ENCODE data around the gene TMCO4. TPM values are rescaled to one million over a fixed set of nuclear protein-coding genes. Genes with fewer than 3 reads are reported as not detected.

Gene TMCO4
- total and polyA plus RNA-seq, 2 of the 4 experiments (the other 2 are of a cell fraction), result 7.3 to 8.6 TPM

DNA sequence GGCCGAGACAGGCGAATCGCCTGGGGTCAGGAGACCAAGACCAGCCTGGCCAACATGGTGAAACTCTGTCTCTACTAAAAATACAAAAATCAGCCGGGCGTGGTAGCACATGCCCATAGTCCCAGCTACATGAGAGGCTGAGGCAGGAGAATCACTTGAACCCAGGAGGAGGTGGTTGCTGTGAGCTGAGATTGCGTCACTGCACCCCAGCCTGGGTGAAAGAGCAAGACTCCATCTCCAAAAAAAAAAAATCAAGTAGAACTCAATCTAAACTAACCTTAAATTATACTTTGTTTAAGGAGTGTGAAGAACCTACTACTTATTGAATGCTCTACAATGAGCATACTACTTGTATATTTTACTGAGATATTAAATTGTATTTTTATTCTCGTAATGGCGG, 45.8 kb upstream of the TMCO4 start:
- BruUV-seq (replicated peaks), result no TSS peak
- Histone ChIP-seq H3K9me1 (ENCODE audit: insufficient read depth, low read length) (no peaks in the 10 kb centered on the region), H3K14ac (replicated peaks; ENCODE audit: low read depth, low read length) (no peak overlapping the region), H3K4me3 (ENCODE audit: insufficient read depth, low read depth, low read length) (no peak overlapping the region), H2AK9ac (replicated peaks; ENCODE audit: low read depth, low read length, poor library complexity) (no peak overlapping the region), H3K56ac (ENCODE audit: extremely low read depth, insufficient read depth, low read length) (no peak overlapping the region), H3K36me3 (ENCODE audit: control insufficient read depth, insufficient read depth, low read length) (no peaks in the 10 kb centered on the region), H3K4me1 (ENCODE audit: control insufficient read depth, insufficient read depth, low read length) (no peaks in the 10 kb centered on the region), H3K79me1 (ENCODE audit: low read depth in 1 of 2, low read length in 2 of 2) (no peaks in the 10 kb centered on the region), H3K27me3 (ENCODE audit: control insufficient read depth, insufficient read depth, low read length) (peaks cover 12% of the 10 kb centered on the region), H3K9me3 (ENCODE audit: control insufficient read depth, insufficient read depth, low read length) (no peaks in the 10 kb centered on the region), H2AFZ (replicated peaks; ENCODE audit: low read length, poor library complexity) (no peak overlapping the region), H2BK120ac (ENCODE audit: low read depth, low read length) (no peak overlapping the region), H3K4ac (ENCODE audit: low read depth, low read length) (no peak overlapping the region), H3K4me2 (ENCODE audit: low read depth, low read length) (no peak overlapping the region), H2AK5ac (ENCODE audit: low read depth, low read length) (no peak overlapping the region), H4K8ac (ENCODE audit: low read depth in 2 of 2, low read length in 2 of 2) (no peak overlapping the region), H3K27ac (ENCODE audit: insufficient read depth, low read length) (no peak overlapping the region), H3K18ac (ENCODE audit: low read depth, low read length) (no peak overlapping the region), H2BK5ac (ENCODE audit: low read depth, low read length, poor library complexity, severe bottlenecking) (no peak overlapping the region), H4K5ac (ENCODE audit: low read depth, low read length) (no peak overlapping the region), H2BK20ac (ENCODE audit: low read depth, low read length) (no peak overlapping the region), H3K23ac (ENCODE audit: low read depth, low read length) (no peak overlapping the region), H4K20me1 (ENCODE audit: insufficient read depth, low read length) (no peaks in the 10 kb centered on the region), H2BK15ac (ENCODE audit: low read depth, low read length) (no peak overlapping the region), H3K9ac (ENCODE audit: low read depth, low read length) (no peak overlapping the region), H4K91ac (ENCODE audit: insufficient read depth, low read depth, low read length) (no peak overlapping the region)
- ChIA-PET POLR2A (ENCODE audit: unreplicated experiment) (no interaction called here), CTCF (no interaction called here)
- dilution Hi-C loops (cut with HindIII; ENCODE audit: low sequenced_read_pairs, unreplicated experiment), result no loop called here
- intact Hi-C loops (cut with micrococcal nuclease), result no loop called here
- DNase-seq (no peak), ATAC-seq (ENCODE audit: low read depth) (no peak)
- no CpG with 5 or more reads among the region's 8 CpGs for WGBS, 2 experiments (ENCODE audit: extremely low coverage in 2 of 2, insufficient read length in 1 of 2)
- TF ChIP-seq CEBPB (IDR thresholded peaks at IDR 0.05; ENCODE audit: low read depth, low read length), result peak; percentile 16; the same call in 1 of the 2 replicates
- TF ChIP-seq SMC3 (IDR thresholded peaks at IDR 0.05; ENCODE audit: low read depth, low read length), result no peak
- TF ChIP-seq, protein P1, sequence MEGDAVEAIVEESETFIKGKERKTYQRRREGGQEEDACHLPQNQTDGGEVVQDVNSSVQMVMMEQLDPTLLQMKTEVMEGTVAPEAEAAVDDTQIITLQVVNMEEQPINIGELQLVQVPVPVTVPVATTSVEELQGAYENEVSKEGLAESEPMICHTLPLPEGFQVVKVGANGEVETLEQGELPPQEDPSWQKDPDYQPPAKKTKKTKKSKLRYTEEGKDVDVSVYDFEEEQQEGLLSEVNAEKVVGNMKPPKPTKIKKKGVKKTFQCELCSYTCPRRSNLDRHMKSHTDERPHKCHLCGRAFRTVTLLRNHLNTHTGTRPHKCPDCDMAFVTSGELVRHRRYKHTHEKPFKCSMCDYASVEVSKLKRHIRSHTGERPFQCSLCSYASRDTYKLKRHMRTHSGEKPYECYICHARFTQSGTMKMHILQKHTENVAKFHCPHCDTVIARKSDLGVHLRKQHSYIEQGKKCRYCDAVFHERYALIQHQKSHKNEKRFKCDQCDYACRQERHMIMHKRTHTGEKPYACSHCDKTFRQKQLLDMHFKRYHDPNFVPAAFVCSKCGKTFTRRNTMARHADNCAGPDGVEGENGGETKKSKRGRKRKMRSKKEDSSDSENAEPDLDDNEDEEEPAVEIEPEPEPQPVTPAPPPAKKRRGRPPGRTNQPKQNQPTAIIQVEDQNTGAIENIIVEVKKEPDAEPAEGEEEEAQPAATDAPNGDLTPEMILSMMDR (conservative IDR thresholded peaks at IDR 0.05; ENCODE audit: low read depth, low read length), result no peak
- TF ChIP-seq RFX5 (IDR thresholded peaks at IDR 0.05; ENCODE audit: low read depth, low read length), result no peak
- no peak for TF ChIP-seq MXI1 (IDR thresholded peaks at IDR 0.05; ENCODE audit: borderline replicate concordance, low read depth, low read length)
- in situ Hi-C loops (cut with MboI; ENCODE audit: low sequenced_read_pairs), result no loop called here
